GM13976 (cell line): Measurements from ENCODE around the gene RCL1.

ENCODE experiments used
- DNase-seq: peaks from one replicate; pipeline ENCODE4 v3.0.0; 2012; ENCODE audit warnings: low spot score
- in situ Hi-C: fragments of 300-500 bp; cut with MboI; formaldehyde crosslinking; loops from one replicate; pipeline ENCODE4 v1.12.0; 2022; ENCODE audit warnings: low sequenced_read_pairs, mixed read lengths, inconsistent platforms; ENCODE audit not compliant: unreplicated experiment
- TF ChIP-seq, protein P1 (sequence below): IDR thresholded peaks from 2 replicates; pipeline ENCODE4 v1.5.1; 2012; ENCODE audit warnings: borderline replicate concordance, mild to moderate bottlenecking; ENCODE audit not compliant: insufficient read depth; ENCODE audit errors: extremely low read depth, missing control alignments, control extremely low read depth

The RCL1 gene

DNA sequence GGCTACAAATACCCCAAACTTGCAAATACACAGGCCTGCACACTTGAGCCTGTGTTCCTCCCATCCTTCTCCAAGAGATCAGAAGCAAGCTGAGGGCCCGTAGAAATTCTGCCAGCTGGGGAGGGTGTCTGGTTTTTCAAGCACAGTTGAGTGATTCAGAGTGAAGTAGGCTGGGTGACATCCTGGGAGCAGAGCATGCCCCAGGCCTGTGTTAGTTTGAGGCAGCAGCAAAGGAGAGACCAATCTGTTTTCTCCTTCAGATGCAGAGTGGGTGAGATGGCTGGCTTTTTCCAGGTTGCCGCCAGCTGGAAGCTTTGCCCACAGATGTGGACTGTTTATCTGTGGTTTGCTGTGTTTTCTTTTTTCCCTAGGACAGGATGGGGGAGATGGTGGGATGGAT, 63.1 kb downstream of the RCL1 start:
- TF ChIP-seq, protein P1, sequence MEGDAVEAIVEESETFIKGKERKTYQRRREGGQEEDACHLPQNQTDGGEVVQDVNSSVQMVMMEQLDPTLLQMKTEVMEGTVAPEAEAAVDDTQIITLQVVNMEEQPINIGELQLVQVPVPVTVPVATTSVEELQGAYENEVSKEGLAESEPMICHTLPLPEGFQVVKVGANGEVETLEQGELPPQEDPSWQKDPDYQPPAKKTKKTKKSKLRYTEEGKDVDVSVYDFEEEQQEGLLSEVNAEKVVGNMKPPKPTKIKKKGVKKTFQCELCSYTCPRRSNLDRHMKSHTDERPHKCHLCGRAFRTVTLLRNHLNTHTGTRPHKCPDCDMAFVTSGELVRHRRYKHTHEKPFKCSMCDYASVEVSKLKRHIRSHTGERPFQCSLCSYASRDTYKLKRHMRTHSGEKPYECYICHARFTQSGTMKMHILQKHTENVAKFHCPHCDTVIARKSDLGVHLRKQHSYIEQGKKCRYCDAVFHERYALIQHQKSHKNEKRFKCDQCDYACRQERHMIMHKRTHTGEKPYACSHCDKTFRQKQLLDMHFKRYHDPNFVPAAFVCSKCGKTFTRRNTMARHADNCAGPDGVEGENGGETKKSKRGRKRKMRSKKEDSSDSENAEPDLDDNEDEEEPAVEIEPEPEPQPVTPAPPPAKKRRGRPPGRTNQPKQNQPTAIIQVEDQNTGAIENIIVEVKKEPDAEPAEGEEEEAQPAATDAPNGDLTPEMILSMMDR, result no peak
- in situ Hi-C loops, result no loop called here
- DNase-seq, result no peak

DNA sequence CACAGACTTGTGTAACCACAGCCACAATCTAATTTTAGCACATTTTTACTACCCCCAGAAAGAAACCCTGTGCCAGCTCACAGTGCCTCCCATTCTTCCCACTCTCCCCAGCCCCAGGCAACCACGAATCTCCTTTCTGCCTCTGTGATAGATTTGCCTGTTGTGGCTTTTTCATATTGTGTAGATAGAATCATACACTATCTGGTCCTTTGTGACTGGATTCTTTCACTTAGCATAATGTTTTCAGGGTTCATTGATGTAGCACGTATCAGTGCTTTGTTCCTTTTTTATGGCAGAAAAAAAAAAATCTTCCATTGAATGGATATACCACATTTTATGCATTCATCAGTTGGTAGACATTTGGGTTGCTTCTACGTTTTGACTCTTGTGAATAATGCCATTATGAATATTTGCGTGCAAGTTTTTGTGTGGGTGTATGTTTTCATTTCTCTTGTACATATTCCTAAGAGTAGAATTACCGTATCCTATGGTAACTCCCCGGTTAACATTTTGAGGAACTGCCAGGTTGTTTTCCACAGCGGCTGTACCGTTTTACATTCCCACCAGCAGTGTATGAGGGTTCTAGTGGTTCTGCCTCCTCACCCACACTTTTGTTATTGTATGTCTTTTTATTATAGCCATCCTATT, 64.5 kb downstream of the RCL1 start:
- TF ChIP-seq, protein P1, result no peak
- no peak for DNase-seq
- in situ Hi-C loops, result no loop called here

DNA sequence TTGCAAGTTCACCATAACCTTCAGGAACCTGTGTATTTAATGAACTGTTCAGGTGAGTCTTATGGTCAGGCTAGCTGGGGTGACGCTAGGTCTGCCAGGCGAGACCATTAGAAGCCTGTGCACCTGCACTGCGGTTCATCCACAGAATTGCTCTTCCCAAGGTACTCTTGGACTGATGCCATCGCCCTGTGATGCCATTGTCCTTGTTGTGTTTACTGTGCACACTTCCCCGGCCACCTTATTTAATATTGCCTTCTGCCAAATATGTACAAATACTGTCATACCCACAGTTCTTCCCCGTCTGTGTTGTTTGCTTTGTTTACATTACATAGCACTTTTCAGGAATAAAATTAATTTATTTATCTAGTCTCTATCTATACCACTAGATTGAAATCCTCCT, 66.3 kb downstream of the RCL1 start:
- in situ Hi-C loops, result no loop called here
- DNase-seq, result no peak

DNA sequence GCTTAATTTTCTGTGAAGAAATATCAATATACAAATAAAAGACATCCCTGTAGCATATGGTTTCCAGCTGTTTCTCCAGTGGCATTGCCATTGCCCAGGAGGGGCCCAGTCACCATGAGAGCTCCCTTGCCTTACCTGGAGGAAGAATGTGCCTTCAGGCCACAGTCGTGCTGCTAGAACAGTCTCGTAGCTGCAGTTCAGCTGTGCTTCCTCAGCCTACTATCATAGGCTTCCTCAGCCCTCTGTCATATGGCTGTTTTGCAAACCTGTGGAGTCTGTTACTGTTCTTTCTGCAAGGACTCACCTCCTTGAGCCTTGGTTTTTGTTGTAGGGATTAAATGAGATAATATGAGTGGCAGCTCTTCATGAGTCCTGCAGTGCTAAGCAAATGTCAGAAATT, 67.6 kb downstream of the RCL1 start:
- no peak for DNase-seq
- TF ChIP-seq, protein P1, result no peak
- in situ Hi-C loops, result no loop called here

More for the DNA sequence above, 66.3 kb downstream of the RCL1 start:
- TF ChIP-seq, protein P1, result no peak

- in situ Hi-C loops, result no loop called here
- no peak for DNase-seq
- TF ChIP-seq, protein P1, result no peak
Measured at GRCh38 chr9:4861145-4861544, 68.4 kb downstream of the RCL1 start.

DNA sequence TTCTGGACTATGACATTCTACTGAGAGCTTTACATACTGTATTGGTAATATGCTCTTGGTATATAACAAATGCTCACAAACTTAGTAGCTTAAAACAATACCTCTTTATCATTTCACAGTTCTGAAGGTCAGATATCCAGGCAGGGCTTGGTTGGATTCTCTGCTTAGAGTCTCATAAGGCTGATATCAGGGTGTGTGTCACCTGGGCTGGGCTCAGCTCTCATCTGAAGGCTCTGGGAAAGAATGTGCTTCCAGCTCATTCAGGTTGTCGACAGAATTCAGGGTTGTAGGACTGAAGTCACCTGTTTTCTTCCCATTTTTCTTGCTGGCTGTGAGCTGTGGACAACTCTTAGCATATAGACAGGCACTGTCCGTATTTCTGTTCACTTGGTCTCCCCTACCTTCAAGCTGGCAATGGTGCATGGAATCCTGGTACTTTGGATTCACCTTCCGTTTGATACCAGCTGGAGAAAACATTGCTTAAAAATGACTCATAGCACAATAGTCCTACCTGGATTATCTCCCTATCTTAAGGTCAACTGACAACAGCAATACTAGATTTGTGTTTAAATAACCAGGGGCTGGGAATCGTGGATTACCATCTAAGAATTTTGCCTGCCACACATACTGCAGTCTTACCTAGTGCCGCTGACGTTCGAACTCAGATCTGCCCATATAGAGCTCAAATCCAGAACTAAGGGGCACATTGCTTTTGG, 69.2 kb downstream of the RCL1 start:
- in situ Hi-C loops, result no loop called here
- DNase-seq, result no peak
- TF ChIP-seq, protein P1, result no peak
